Upper lobe of right lung (tissue), 1 donor: ENCODE results near the gene CABYR. TPM values are rescaled to one million over a fixed set of nuclear protein-coding genes. Genes with fewer than 3 reads are reported as not detected.

Source experiments
- ATAC-seq: fragments of 200-7000 bp; cut with Tn5 transposase; one replicate; pipeline ENCODE4 v1.9.1; 2020; ENCODE audit warnings: mild to moderate bottlenecking, moderate library complexity
- DNase-seq: peaks from one replicate; pipeline ENCODE4 v3.0.0-alpha.2; 2020
- H3K27ac ChIP-seq: fragments of 200-600 bp; one replicate; pipeline ENCODE4 v1.8.0; 2022
- H3K27me3 ChIP-seq: fragments of 200-600 bp; one replicate; pipeline ENCODE4 v1.8.0; 2022; ENCODE audit warnings: mild to moderate bottlenecking
- H3K36me3 ChIP-seq: fragments of 200-600 bp; one replicate; pipeline ENCODE4 v1.8.0; 2022
- H3K4me1 ChIP-seq: fragments of 200-600 bp; one replicate; pipeline ENCODE4 v1.8.0; 2022
- H3K4me3 ChIP-seq: fragments of 200-600 bp; one replicate; pipeline ENCODE4 v1.8.0; 2022; ENCODE audit warnings: mild to moderate bottlenecking
- H3K9me3 ChIP-seq: fragments of 200-600 bp; one replicate; pipeline ENCODE4 v1.8.0; 2022
- CTCF ChIP-seq: fragments of 200-600 bp; IDR thresholded peaks from one replicate; pipeline ENCODE4 v1.8.0; 2022; ENCODE audit warnings: antibody characterized with exemption
- intact Hi-C: fragments of 100-400 bp; cut with DNase I; formaldehyde crosslinking; loops from one replicate; pipeline ENCODE4 v1.11.0; 2022
- total RNA-seq: library from RNA; stranded (reverse); fragmentation: NEBNext Ultra II Directional; extraction: Animal tissue kit (Norgen Biotek cat#: 25700); gene quantifications from one replicate; pipeline ENCODE4 v1.2.1, GENCODE V29; 2021
- donor health status: DM: no; HTN: yes; CAD: no; lungs with severe emphysema.

CABYR gene
- total RNA-seq, 1 donor from 2014 or later = 1.1 TPM

- DNase-seq (no peak), ATAC-seq (no peak)
- Histone ChIP-seq H3K4me1 (no peaks in the 10 kb centered on the region), H3K27ac (no peak overlapping the region), H3K9me3 (no peaks in the 10 kb centered on the region), H3K36me3 (no peaks in the 10 kb centered on the region), H3K4me3 (no peak overlapping the region), H3K27me3 (no peaks in the 10 kb centered on the region)
- TF ChIP-seq CTCF = no peak
- intact Hi-C loops = no loop called here
These were observed 61.8 kb downstream of the CABYR start for GRCh38 chr18:24200494-24201290.

- no peaks in the 10 kb centered on the region for H3K36me3 ChIP-seq
- no peak overlapping the region for H3K27ac ChIP-seq
- no peaks in the 10 kb centered on the region for H3K27me3 ChIP-seq
- H3K9me3 ChIP-seq = no peaks in the 10 kb centered on the region
- intact Hi-C loops = no loop called here
- H3K4me3 ChIP-seq = no peak overlapping the region
- TF ChIP-seq CTCF = no peak
- H3K4me1 ChIP-seq = no peaks in the 10 kb centered on the region
- DNase-seq = no peak
- ATAC-seq = no peak
These were observed 63.1 kb downstream of the CABYR start for GRCh38 chr18:24201699-24202687.

GRCh38 chr18:24204904-24205303 is 66.0 kb downstream of the CABYR start:
- H3K9me3 ChIP-seq = no peaks in the 10 kb centered on the region
- intact Hi-C loops = no loop called here
- ATAC-seq (no peak), DNase-seq (no peak)
- H3K4me1 ChIP-seq = no peaks in the 10 kb centered on the region
- no peak overlapping the region for H3K27ac ChIP-seq
- H3K4me3 ChIP-seq = no peak overlapping the region
- no peaks in the 10 kb centered on the region for H3K27me3 ChIP-seq
- H3K36me3 ChIP-seq = no peaks in the 10 kb centered on the region
- no peak for TF ChIP-seq CTCF

- H3K27ac ChIP-seq = no peak overlapping the region
- no peaks in the 10 kb centered on the region for H3K4me1 ChIP-seq
- no peaks in the 10 kb centered on the region for H3K9me3 ChIP-seq
- DNase-seq (no peak), ATAC-seq (no peak)
- H3K36me3 ChIP-seq = no peaks in the 10 kb centered on the region
- H3K4me3 ChIP-seq = no peak overlapping the region
- TF ChIP-seq CTCF = no peak
- intact Hi-C loops = no loop called here
- H3K27me3 ChIP-seq = no peaks in the 10 kb centered on the region
These were observed 69.6 kb downstream of the CABYR start for GRCh38 chr18:24208270-24209035.

- no peak for TF ChIP-seq CTCF
- Histone ChIP-seq H3K4me3 (no peak overlapping the region), H3K4me1 (peaks cover 6% of the 10 kb centered on the region), H3K27me3 (no peaks in the 10 kb centered on the region), H3K9me3 (no peaks in the 10 kb centered on the region), H3K36me3 (no peaks in the 10 kb centered on the region), H3K27ac (no peak overlapping the region)
- ATAC-seq (no peak), DNase-seq (no peak)
- intact Hi-C loops = no loop called here
These were observed 70.7 kb downstream of the CABYR start for GRCh38 chr18:24209558-24209957.

Other genes starting within 250 kb of the CABYR start
- gene TTC39C, start 124.3 kb upstream of the CABYR start, total RNA-seq = 14.8 TPM